Measurements from ENCODE around the gene TNIK. TPM values are rescaled to one million over a fixed set of nuclear protein-coding genes. Genes with fewer than 3 reads are reported as not detected.

Gene TNIK
- total RNA-seq, 1 donor from 2014 or later = 17.0 TPM

DNA sequence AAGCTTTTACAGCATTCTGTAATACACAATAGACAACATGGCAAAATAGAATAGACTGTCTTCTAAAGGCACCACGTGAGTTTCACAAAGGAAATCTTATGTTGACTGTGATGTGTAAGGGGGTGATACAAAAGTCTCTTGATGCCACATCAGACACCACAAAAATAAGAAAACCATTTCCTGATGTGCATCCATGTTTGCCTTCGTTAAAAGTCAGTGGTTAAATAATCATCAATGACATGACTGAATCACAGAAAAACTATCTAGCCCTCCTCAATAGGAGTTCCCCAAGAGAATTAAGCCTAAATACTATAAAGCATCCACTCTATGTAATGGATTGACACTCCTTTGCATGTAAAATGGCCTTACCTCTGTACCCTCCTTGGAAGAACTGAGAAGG lies 235.0 kb downstream of the TNIK start:
- TF ChIP-seq CTCF (IDR thresholded peaks at IDR 0.05; ENCODE audit: insufficient read depth, low read length, poor library complexity, severe bottlenecking) = no peak
- no peaks in the 10 kb centered on the region for H3K27me3 ChIP-seq (ENCODE audit: control insufficient read depth, insufficient read depth, low read length)
- H3K36me3 ChIP-seq (ENCODE audit: control insufficient read depth, insufficient read depth, low read length) = no peaks in the 10 kb centered on the region
- H3K4me3 ChIP-seq (ENCODE audit: low read depth, low read length) = no peak overlapping the region
- no peak for DNase-seq (ENCODE audit: low read depth)

GRCh38 chr3:171223396-171223795 lies 236.8 kb downstream of the TNIK start:
- H3K27me3 ChIP-seq (ENCODE audit: control insufficient read depth, insufficient read depth, low read length) = no peaks in the 10 kb centered on the region
- H3K4me3 ChIP-seq (ENCODE audit: low read depth, low read length) = no peak overlapping the region
- no peak for TF ChIP-seq CTCF (IDR thresholded peaks at IDR 0.05; ENCODE audit: insufficient read depth, low read length, poor library complexity, severe bottlenecking)
- DNase-seq (ENCODE audit: low read depth) = no peak
- no peaks in the 10 kb centered on the region for H3K36me3 ChIP-seq (ENCODE audit: control insufficient read depth, insufficient read depth, low read length)

DNA sequence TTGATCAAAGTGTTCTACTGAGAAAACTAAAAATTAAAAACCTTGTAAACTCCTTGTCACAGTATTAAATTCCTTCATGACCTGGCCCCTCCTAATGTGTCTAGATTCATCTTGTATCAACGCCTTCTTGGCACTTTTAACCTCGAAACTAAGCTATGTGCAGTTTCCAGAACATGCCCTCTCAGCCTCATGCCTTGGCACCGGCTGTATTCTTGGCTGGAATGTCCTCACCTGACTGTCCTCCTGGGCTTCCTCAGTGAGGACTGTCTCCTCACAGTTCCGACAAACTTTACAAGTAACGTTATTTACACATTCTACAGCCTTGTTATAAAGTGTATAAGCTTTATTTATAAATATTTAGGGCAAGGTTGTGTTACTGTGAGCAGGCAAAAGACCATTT lies 237.2 kb downstream of the TNIK start:
- Histone ChIP-seq H3K4me3 (ENCODE audit: low read depth, low read length) (no peak overlapping the region), H3K27me3 (ENCODE audit: control insufficient read depth, insufficient read depth, low read length) (no peaks in the 10 kb centered on the region), H3K36me3 (ENCODE audit: control insufficient read depth, insufficient read depth, low read length) (no peaks in the 10 kb centered on the region)
- no peak for DNase-seq (ENCODE audit: low read depth)
- no peak for TF ChIP-seq CTCF (IDR thresholded peaks at IDR 0.05; ENCODE audit: insufficient read depth, low read length, poor library complexity, severe bottlenecking)

GRCh38 chr3:171221597-171221996 lies 238.6 kb downstream of the TNIK start:
- no peak overlapping the region for H3K4me3 ChIP-seq (ENCODE audit: low read depth, low read length)
- no peaks in the 10 kb centered on the region for H3K27me3 ChIP-seq (ENCODE audit: control insufficient read depth, insufficient read depth, low read length)
- no peak for DNase-seq (ENCODE audit: low read depth)
- no peaks in the 10 kb centered on the region for H3K36me3 ChIP-seq (ENCODE audit: control insufficient read depth, insufficient read depth, low read length)
- no peak for TF ChIP-seq CTCF (IDR thresholded peaks at IDR 0.05; ENCODE audit: insufficient read depth, low read length, poor library complexity, severe bottlenecking)

DNA sequence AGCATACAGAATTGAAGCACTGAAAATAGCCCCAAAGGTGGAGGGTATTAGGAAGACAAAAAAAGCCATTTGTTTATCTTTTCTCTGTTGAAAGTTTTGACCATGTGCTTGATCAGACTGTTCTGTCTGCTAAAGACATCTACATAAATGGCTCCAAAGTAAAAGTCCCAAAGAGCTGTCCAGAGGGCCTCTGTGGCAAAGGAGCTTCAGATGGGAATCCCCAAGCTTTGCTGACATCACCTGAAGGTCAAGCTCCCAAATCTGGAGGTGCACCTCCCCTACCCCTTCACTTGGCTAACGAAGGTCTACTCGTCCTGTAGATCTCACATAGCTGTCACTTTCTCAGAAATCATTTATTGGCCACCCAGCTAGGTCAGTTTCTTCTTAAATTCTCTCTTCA lies 239.1 kb downstream of the TNIK start:
- Histone ChIP-seq H3K36me3 (ENCODE audit: control insufficient read depth, insufficient read depth, low read length) (no peaks in the 10 kb centered on the region), H3K4me3 (ENCODE audit: low read depth, low read length) (no peak overlapping the region), H3K27me3 (ENCODE audit: control insufficient read depth, insufficient read depth, low read length) (no peaks in the 10 kb centered on the region)
- no peak for TF ChIP-seq CTCF (IDR thresholded peaks at IDR 0.05; ENCODE audit: insufficient read depth, low read length, poor library complexity, severe bottlenecking)
- DNase-seq (ENCODE audit: low read depth) = no peak

DNA sequence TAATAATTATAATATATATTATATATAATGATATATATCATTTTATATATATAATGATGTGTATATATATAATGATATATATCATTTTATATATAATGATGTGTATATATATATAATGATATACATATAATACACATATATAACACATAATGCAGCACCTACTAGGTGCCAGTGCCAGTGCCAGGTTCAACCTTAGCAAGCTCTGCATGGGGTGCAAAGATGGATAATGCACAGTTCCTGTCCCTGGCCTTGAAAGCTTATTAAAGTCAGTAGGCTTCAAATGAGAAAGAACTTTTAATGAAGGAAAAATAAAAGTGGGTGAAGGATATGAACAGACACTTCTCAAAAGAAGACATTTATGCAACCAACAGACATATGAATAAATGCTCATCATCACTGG lies 240.9 kb downstream of the TNIK start:
- Histone ChIP-seq H3K27me3 (ENCODE audit: control insufficient read depth, insufficient read depth, low read length) (no peaks in the 10 kb centered on the region), H3K4me3 (ENCODE audit: low read depth, low read length) (no peak overlapping the region), H3K36me3 (ENCODE audit: control insufficient read depth, insufficient read depth, low read length) (no peaks in the 10 kb centered on the region)
- TF ChIP-seq CTCF (IDR thresholded peaks at IDR 0.05; ENCODE audit: insufficient read depth, low read length, poor library complexity, severe bottlenecking) = no peak
- no peak for DNase-seq (ENCODE audit: low read depth)

Measured in kidney epithelial cell (primary cell).